ENCODE results near the gene AP2A2.

- TF ChIP-seq GATA3 (IDR thresholded peaks at IDR 0.05; ENCODE audit: low read depth, low read length) (no peak), GATA2 (IDR thresholded peaks at IDR 0.05; ENCODE audit: low read depth, low read length) (no peak)
These were observed 31.0 kb upstream of the AP2A2 start for GRCh38 chr11:894575-895201.

Measured in SH-SY5Y (cell line).